IPS DF 4.7 (cell line): Measurements from ENCODE around the gene CA10.

Source experiments
- DNase-seq: peaks from one replicate; pipeline ENCODE4 v3.0.0-alpha.2; 2013; ENCODE audit warnings: low spot score; ENCODE audit errors: extremely low read depth

CA10 gene

GRCh38 chr17:52158450-52159042 lies at the start of gene CA10:
CA10 (minus strand) TSS chr17:52158714.
- no peak for DNase-seq

- DNase-seq = no peak
Observed at GRCh38 chr17:52207796-52208195, 49.3 kb upstream of the CA10 start.

- no peak for DNase-seq
Observed at GRCh38 chr17:52202520-52203080, 44.1 kb upstream of the CA10 start.

GRCh38 chr17:52201767-52202519 lies 43.4 kb upstream of the CA10 start:
- DNase-seq = no peak

DNA sequence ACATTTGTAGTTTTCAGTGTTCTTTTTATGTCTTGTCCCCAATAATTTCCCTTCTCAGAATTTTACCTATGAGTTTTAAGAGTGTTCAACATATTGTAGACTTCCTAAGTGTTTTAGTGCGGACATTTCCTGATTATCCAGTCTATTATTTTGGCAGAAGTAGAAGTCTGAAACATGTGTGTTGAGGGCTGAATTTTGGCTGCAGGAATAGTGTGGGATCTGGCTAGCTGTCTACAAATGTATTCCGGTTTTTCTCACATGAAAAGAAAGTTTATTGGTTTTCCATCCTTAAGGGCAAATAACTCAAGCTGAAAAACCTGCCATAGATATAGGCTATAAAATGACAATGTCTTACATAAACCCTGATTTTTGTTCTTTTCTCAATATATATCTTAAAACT lies 33.0 kb upstream of the CA10 start:
- DNase-seq = no peak

GRCh38 chr17:52181782-52182181 lies 23.3 kb upstream of the CA10 start:
- no peak for DNase-seq

GRCh38 chr17:52178012-52178411 lies 19.5 kb upstream of the CA10 start:
- no peak for DNase-seq

DNA sequence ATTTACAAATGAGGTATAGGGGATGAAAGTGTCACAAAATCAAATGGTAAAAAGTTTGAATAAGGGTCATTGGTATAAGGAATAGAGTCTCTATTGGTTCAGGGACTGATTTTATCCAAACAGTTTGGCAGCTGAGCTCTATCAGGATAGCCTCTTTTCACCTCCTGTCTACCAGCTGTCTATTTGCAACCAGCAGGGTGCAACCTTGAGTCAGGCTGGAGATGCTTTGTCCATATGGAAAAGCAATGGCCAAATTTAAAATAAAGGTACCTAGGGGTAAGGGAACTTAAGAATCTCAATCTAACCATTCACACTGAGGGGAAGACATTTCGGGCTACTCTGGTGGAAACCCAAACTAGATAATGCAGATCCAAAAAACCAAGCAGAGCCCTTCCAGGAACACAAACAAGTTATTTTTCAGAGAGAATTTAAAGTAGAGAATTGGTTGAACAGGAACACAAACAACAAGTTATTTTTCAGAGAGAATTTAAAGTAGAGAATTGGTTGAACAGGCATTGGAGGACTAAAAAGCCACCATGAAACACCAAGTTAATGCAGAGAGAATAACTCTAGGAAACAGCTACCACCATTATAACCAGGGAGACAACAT lies 12.6 kb upstream of the CA10 start:
- DNase-seq = peak; percentile 28

DNA sequence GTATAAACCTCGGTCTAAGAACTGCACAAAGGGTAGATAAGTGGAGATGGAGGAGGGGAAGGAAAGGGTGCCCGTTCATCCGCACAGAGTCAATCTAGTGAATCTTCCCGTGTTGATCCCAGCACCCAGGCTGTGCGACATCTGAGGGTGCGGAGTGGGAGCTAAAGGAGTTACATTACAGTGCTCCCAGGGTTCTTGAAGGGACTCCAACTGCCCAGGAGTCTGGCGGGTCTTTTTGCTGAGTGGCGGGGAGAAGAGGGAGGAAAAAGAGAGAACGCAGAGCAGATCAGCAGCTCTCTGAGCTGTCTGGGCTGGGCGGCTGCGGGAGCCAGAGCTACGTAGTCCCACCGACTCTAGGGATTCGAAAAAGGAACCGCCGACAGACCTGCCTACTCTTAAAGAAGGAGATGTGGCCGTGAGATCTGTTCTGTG lies 1.6 kb upstream of the CA10 start:
- no peak for DNase-seq

- no peak for DNase-seq
Observed at GRCh38 chr17:52159246-52160135, 977 bp upstream of the CA10 start.

GRCh38 chr17:52157603-52158449 lies 688 bp downstream of the CA10 start:
- no peak for DNase-seq

- no peak for DNase-seq
Observed at GRCh38 chr17:52156576-52157570, 1.6 kb downstream of the CA10 start.

- no peak for DNase-seq
Observed at GRCh38 chr17:52155301-52155700, 3.2 kb downstream of the CA10 start.

GRCh38 chr17:52154466-52154865 lies 4.0 kb downstream of the CA10 start:
- DNase-seq = no peak

DNA sequence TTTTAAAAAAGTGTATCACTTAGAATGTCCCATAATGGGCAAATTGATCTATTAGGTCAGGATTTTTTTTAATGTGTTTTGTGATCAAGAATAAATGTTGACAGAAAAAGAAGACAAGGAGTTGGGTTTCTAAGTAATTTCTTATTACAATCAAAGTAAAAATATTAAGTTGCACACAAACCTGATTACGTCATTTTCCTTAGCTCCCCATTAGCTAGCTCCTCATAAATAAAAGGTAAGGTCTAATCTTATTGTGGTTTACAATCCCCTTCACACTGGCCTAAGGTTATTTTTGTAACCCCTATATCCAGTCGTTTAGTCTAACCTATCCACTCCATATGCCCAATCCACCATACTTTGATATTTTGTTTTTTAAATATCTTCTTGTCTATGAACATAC lies 7.6 kb downstream of the CA10 start:
- DNase-seq = no peak

- no peak for DNase-seq
Observed at GRCh38 chr17:52149626-52150025, 8.9 kb downstream of the CA10 start.

DNA sequence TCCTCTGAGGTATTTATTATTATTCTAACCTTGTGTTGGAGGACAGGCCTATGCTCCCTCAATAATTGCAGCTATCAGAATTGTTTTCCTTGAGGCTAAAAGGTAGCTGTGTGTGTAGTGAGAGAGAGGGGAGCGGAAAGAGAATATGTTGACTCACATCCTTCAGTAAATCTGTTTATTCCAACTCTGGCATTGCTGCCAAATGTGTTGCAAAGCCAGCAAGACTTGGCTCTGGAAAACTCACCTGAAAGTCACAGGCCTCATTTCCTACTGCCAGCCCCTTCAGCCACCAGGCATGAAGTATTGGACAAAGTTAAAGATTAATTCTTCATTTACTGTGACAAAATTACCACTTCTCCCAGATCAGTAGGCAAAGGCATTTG lies 9.6 kb downstream of the CA10 start:
- no peak for DNase-seq

DNA sequence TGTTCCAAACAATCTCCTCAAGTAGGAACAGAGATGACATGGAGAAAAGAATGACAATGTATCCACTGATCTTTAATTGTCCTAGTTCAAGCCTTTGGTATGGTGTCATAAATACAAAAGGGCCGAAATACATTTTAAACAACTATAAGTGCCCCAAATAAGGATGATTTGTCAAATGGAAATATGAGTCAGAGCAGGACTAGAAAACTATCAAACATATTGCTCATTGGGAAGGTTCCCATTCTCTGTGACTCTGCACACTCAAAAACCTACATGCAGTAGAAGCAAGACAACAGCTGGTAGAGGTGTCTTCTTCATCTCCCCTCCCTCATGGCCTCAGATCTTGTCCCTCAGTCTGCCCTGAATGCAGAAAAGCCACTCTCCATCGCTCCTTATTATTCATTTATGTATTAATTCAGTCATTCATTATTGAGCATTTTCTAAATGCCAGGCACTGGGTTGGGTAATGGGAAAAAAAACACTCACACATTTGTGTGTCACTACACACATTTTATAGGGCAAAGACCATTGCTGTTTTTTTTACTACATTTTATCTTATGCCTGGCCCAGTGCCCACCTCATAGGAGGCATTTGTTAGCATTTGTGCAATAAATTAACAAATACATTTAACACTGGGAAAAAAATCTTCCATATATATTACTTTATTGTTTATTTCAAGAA lies 10.1 kb downstream of the CA10 start:
- no peak for DNase-seq

DNA sequence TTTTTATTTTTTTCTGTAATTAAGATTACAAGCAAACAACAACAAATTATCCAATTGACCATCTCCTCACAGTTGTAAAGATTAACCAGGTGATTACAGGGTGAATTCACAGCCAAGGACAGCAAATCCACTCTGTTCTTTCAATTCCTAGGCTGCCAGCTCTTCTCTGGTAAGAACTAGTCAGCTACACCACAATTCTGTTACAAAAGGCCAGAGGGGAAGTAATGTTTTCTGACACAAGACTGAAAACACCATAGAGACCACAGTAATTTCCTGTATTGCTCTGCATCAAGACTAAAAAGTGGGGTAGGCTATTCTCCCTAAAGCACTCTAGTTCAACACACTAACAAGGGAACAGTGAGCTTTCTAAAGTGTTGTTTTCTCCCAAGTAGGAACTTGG lies 10.6 kb downstream of the CA10 start:
- DNase-seq = no peak
